GM19452 (cell line): Measurements from ENCODE around the gene DDX10.
"Not testable (repeated sequence)": the region's sequence is repeated elsewhere in the genome, so short reads cannot be mapped to it uniquely, and the experiment has no call there.

Source experiments
- ATAC-seq: cut with Tn5 transposase; IDR thresholded peaks from one replicate; pipeline ENCODE4 v1.9.1; 2021; ENCODE audit not compliant: unreplicated experiment

DDX10 gene

GRCh38 chr11:108713076-108713790, 48.4 kb downstream of the DDX10 start:
- no peak for ATAC-seq

GRCh38 chr11:108715239-108715638, 50.4 kb downstream of the DDX10 start:
- no peak for ATAC-seq

DNA sequence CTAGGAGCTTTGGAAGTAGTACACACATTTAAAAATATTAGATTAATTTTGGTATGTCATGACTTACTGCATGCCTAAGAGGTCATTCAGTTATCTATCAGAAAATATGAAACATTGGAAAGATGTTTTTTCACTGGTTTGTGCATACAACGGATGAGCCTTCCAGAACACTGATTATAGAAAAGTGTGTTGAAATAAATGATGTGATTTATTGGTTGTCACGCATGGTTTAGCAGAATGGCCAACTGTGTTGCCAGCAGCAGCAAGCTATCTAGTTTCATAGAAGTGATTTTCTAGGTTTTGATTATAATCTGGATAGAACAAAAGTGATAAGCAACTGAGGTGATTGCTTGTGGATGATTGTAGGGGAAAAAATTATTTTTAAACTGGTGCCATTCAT, 53.6 kb downstream of the DDX10 start:
- ATAC-seq = no peak

- no peak for ATAC-seq
Measured at GRCh38 chr11:108724974-108725689, 60.3 kb downstream of the DDX10 start.

- no peak for ATAC-seq
Measured at GRCh38 chr11:108726077-108726800, 61.4 kb downstream of the DDX10 start.

GRCh38 chr11:108727665-108728064, 62.8 kb downstream of the DDX10 start:
- peak; percentile 43 for ATAC-seq

DNA sequence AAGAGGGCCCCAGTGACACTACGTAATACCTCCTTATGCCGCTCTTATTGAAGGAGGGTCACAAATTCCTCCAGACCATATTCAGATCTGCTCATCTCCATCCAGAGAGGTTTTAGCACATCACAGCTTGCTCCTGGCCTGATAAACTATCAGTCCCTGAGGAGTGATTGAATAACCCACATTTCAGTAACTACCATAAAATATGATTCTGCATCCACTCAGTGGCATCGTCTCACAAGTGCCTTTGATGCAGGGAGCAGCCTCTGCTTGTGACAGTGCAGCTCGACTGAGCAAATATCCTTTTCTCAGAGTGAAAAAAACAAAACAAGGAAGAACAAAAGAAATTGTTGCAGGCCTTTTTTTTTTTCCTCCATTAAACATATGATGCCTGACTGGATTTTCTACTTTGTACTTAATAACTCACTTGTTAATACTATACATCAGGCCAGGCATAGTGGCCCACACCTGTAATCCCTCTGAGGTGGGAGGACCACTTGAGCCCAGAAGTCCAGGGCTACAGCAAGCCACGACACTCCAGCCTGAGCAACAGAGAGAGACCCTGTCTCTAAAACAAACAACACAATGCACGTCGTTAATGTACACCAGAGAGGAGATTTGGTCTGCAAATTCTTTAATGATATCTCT, 64.5 kb downstream of the DDX10 start:
- ATAC-seq = no peak

- ATAC-seq = no peak
Measured at GRCh38 chr11:108732395-108732794, 67.5 kb downstream of the DDX10 start.

- ATAC-seq = peak; percentile 87
Measured at GRCh38 chr11:108733479-108734116, 68.7 kb downstream of the DDX10 start.

DNA sequence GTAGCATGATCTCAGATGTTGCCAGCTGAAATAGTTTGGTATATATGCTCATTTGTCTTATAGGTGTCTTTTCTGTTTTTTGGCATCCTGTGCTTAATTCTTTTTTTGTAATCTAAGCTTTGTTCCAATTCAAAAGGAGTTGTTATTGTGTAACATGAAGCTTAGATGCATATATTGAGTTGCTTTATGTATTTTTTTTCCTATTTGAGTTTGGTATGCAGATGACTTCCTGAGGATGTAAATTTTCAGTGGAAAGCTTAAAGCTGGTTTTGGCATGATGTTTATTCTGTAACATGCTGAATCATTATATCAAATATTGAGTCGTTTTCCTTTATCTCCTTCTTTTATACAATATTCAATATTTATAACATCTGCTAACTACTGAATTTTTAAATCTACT, 69.4 kb downstream of the DDX10 start:
- no peak for ATAC-seq

DNA sequence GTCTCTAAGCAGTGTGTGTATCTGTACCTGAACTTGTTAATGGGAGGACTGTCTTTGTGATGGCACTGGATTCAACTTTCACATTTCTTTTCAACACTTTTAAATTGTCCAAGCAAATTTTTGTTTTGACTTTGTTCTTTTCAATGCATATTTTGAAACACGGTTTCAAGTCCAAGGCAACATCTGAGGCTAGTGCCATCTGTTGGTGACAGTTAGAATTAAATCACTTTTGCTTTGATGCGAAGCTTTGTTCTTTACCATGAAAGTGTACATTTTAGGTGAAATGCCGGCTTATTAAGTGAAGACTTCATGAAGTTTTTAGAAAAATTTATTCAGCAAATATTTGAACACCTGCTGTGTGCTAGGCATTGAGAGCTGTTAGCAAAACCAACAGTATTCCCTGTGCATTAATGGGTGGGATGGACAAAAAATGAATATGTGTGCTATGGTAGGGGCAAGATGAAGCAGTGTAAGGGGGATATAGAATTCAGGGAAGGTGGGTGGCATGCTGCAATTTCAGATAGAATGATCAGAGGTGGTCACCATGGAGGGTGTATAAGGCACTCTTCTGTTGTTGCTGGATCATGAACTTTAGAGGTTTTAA, 70.2 kb downstream of the DDX10 start:
- ATAC-seq = no peak

- ATAC-seq = not testable (repeated sequence)
Measured at GRCh38 chr11:108740132-108740531, 75.3 kb downstream of the DDX10 start.

- ATAC-seq = no peak
Measured at GRCh38 chr11:108743851-108744250, 79.0 kb downstream of the DDX10 start.

DNA sequence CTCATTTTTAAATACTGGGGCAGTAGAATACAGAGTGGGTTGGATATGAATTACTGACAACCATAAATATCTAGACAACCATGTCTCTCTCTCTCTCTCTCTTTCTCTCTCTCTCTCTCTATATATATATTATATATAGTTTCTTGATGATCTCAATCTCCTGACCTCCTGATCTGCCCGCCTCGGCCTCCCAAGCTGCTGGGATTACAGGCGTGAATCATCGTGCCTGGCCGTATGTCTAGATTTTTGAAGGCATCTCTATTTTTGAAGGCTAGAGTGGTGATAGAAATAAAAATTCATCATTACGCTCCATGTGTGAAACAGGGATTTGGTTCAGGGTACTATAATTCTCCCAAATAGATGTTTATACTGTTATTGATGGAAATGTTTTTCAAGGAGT, 84.1 kb downstream of the DDX10 start:
- no peak for ATAC-seq

DNA sequence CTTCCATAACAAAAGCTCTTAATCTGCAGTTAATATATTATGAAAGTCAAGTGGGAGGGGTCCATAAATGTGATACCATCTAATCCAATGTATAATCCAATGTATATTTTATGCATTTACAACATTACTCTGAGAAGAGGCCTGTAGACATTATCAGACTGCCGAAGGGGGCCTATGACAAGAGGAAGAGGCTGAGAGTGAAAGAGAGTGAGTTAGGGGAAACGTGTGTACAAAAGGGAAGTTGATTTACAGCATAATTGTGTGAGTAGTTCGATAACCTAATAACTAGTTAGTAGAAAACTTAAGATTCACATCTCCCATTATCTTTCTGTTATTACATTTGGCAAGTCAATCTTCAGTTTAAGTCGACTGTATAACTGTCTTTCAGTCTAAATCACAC, 86.6 kb downstream of the DDX10 start:
- ATAC-seq = no peak

DNA sequence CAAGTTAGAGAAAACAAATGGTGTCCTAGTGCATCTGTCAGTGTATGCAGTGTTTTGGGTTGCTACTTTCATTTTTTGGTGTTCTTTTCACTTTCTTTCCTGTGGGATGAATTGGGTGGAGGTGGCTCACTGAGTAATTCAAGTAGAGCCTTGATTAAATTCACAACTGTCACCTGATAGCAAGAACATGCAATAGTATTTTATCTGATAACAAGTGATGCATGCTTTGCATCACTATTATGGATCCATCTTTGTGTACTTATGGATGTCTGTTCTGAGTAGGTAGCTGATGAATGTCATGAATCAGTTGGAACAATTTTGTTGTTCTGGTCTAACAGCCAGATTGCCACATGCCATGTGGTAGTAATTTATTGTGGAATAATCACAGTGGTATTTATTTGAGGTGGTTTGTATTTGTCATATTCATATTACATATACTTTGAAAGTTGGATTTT, 87.5 kb downstream of the DDX10 start:
- ATAC-seq = no peak

- no peak for ATAC-seq
Measured at GRCh38 chr11:108754901-108755625, 90.2 kb downstream of the DDX10 start.

DNA sequence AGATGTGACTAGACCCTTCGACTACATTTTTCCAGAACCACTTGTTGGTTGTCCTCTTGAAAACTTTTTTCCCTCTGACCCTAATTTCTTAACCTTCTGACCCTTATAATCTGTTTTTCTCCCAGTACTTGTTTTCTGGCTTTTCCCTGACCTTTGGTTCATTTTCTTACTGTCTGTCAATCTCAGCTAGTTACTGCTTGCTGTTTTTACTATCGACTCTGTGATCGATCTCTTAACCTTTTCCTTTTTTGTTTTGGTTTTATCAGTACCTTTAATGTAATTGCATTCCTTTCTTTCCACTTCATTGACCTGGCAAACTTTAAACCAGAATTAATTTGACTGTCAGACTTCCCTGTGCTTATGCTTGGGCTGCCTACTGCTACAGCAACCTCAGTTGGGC, 92.8 kb downstream of the DDX10 start:
- ATAC-seq = no peak

DNA sequence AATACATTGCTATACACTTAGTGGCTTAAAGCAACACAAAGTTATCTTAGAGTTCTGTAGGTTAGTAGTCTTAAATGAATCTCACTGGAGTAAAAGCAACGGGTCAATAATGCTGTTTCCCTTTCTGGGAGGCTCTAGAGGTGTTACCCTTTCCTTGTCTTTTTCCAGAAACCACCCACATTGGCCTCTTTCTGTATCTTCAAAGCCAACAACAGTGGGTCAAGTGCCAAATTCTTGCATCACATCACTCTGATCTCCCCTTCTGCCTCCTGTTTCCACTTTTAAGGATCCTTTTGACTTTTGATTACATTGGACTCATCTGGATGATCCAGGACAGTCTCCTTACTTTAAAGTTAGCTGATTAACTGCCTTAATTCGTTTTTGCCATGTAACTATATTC, 93.6 kb downstream of the DDX10 start:
- ATAC-seq = no peak
